ENCODE results near the gene CYP26A1.

DNA sequence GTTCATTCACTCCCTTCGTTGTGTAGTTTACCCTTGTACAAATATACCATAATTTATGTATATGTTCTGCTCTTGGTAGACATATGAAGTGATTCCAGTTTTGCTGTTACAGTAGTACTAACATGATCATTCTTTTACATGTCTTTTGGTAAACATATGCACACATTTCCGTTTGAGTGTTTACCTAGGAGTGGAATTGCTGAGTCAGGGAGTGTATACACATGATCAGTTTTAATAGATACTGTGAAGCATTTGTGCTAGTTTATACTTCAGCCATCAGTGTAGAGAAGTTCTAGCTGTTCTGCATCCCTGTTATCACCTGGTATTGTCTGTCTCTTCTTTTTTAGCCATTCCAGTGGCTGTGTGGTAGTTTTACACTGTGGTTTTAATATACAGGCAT lies 47.6 kb upstream of the CYP26A1 start:
- no peak for TF ChIP-seq EZH2phosphoT487 (IDR thresholded peaks at IDR 0.05; ENCODE audit: insufficient read depth, low read depth)
- TF ChIP-seq EZH2 (IDR thresholded peaks at IDR 0.05; ENCODE audit: insufficient read depth, poor library complexity, severe bottlenecking), result no peak
